Measurements from ENCODE around the gene NMT1. TPM values are rescaled to one million over a fixed set of nuclear protein-coding genes. Genes with fewer than 3 reads are reported as not detected.
A peak's percentile ranks its signal among the peaks of the same experiment; 100 is the strongest.

Gene NMT1
- total RNA-seq (10 to 100 TPM; 61.1 to 62.2 TPM), total RNA-seq (56.9 to 285 (median 140) reads per million in 172 experiments)
- 56.5 TPM for polyA plus RNA-seq (2013, experiment 1 of 2)
- polyA plus RNA-seq (2013, experiment 2 of 2): 49.2 TPM

- POLR2A ChIA-PET: interaction anchor here (0.9 to 2.8 kb wide), 20 partner anchors 9 to 371 kb away, joined by 3 to 87 read pairs (median 5); partner anchors contain the start of genes ACBD4, CCDC43, DCAKD and EFTUD2
- H3K4me1 Mint-ChIP-seq (ENCODE audit: low read depth): peaks cover 55% of the 10 kb centered on the region
- Histone ChIP-seq H3K27me3 (ENCODE audit: control insufficient read depth in 1 of 2, insufficient read depth in 2 of 2, low read length in 2 of 2) (no peaks in the 10 kb centered on the region), H3K36me3 (ENCODE audit: insufficient read depth, low read length) (peaks cover 9% of the 10 kb centered on the region), H3K4me1 (ENCODE audit: insufficient read depth, low read length) (peaks cover 50% of the 10 kb centered on the region), H3K27ac (ENCODE audit: low read depth in 1 of 2, low read length in 2 of 2) (peak within 1 kb of the TSS; percentile 80 to 87), H3K9me3 (ENCODE audit: control insufficient read depth in 1 of 2, insufficient read depth in 1 of 2, low read length in 2 of 2) (no peaks in the 10 kb centered on the region), H3K4me3 (ENCODE audit: low read length) (peak within 1 kb of the TSS; percentile 72)
- CTCF ChIA-PET: interaction anchor here (1.0 to 1.3 kb wide), 3 partner anchors 10 to 74 kb away, joined by 5 to 6 read pairs (median 5); partner anchors contain the start of gene ACBD4
- TF ChIP-seq CTCF (IDR thresholded peaks at IDR 0.05): no peak
- H3K9me3 Mint-ChIP-seq: no peaks in the 10 kb centered on the region
- H3K4me3 Mint-ChIP-seq: peak within 1 kb of the TSS; percentile 100
- ATAC-seq (ENCODE audit: poor library complexity) (peak; percentile 89), DNase-seq (peak; percentile 87 to 99 (median 92))
- H3K27me3 Mint-ChIP-seq: no peaks in the 10 kb centered on the region
- intact Hi-C loops (cut with DNase I, micrococcal nuclease): loop anchor here (1.0 to 5.0 kb wide), 6 partner anchors 9 to 256 kb away; partner anchors contain the start of genes DCAKD (in 1 of the 2), EFTUD2 (in 1 of the 2), HEXIM1 (in 1 of the 2) and HEXIM2 (in 1 of the 2)
- H3K27ac Mint-ChIP-seq: peak within 1 kb of the TSS; percentile 92
- peaks cover 9% of the 10 kb centered on the region for H3K36me3 Mint-ChIP-seq (ENCODE audit: low read depth)
Observed at GRCh38 chr17:45060797-45061605, at the start of gene NMT1. Gene NMT1, plus strand, starts transcription at chr17:45061317. Its CDS starts 13 bp downstream, at chr17:45061330.

- Histone ChIP-seq H3K27me3 (ENCODE audit: control insufficient read depth in 1 of 2, insufficient read depth in 2 of 2, low read length in 2 of 2) (peaks cover 0 to 7% of the 10 kb centered on the region in 2 experiments), H3K36me3 (ENCODE audit: insufficient read depth, low read length) (no peaks in the 10 kb centered on the region), H3K4me3 (ENCODE audit: low read length) (no peak overlapping the region), H3K4me1 (ENCODE audit: insufficient read depth, low read length) (no peaks in the 10 kb centered on the region), H3K27ac (ENCODE audit: low read depth in 1 of 2, low read length in 2 of 2) (no peak overlapping the region), H3K9me3 (ENCODE audit: control insufficient read depth in 1 of 2, insufficient read depth in 1 of 2, low read length in 2 of 2) (no peaks in the 10 kb centered on the region)
- intact Hi-C loops (cut with DNase I, micrococcal nuclease): no loop called here
- ATAC-seq (ENCODE audit: poor library complexity) (no peak), DNase-seq (no peak)
- no peaks in the 10 kb centered on the region for H3K9me3 Mint-ChIP-seq
- H3K4me3 Mint-ChIP-seq: no peak overlapping the region
- H3K27ac Mint-ChIP-seq: no peak overlapping the region
- no peak for TF ChIP-seq CTCF (IDR thresholded peaks at IDR 0.05)
- no peaks in the 10 kb centered on the region for H3K4me1 Mint-ChIP-seq (ENCODE audit: low read depth)
- no peaks in the 10 kb centered on the region for H3K36me3 Mint-ChIP-seq (ENCODE audit: low read depth)
- H3K27me3 Mint-ChIP-seq: peaks cover 44% of the 10 kb centered on the region
- ChIA-PET CTCF (no interaction called here), POLR2A (no interaction called here)
Observed at GRCh38 chr17:45011767-45012166, 49.4 kb upstream of the NMT1 start.

GRCh38 chr17:45013021-45013997, 47.8 kb upstream of the NMT1 start:
- TF ChIP-seq CTCF (IDR thresholded peaks at IDR 0.05): no peak
- no peak overlapping the region for H3K27ac ChIP-seq (ENCODE audit: low read depth in 1 of 2, low read length in 2 of 2)
- no peak overlapping the region for H3K4me3 ChIP-seq (ENCODE audit: low read length)
- H3K4me3 Mint-ChIP-seq: no peak overlapping the region
- H3K9me3 ChIP-seq (ENCODE audit: control insufficient read depth in 1 of 2, insufficient read depth in 1 of 2, low read length in 2 of 2): no peaks in the 10 kb centered on the region
- ChIA-PET POLR2A (no interaction called here), CTCF (no interaction called here)
- intact Hi-C loops (cut with DNase I, micrococcal nuclease): no loop called here
- peaks cover 8% of the 10 kb centered on the region in 2 experiments for H3K27me3 ChIP-seq (ENCODE audit: control insufficient read depth in 1 of 2, insufficient read depth in 2 of 2, low read length in 2 of 2)
- no peaks in the 10 kb centered on the region for H3K36me3 Mint-ChIP-seq (ENCODE audit: low read depth)
- no peaks in the 10 kb centered on the region for H3K4me1 Mint-ChIP-seq (ENCODE audit: low read depth)
- no peak overlapping the region for H3K27ac Mint-ChIP-seq
- H3K36me3 ChIP-seq (ENCODE audit: insufficient read depth, low read length): no peaks in the 10 kb centered on the region
- ATAC-seq (ENCODE audit: poor library complexity) (no peak), DNase-seq (no peak)
- H3K27me3 Mint-ChIP-seq: peaks cover 39% of the 10 kb centered on the region
- H3K9me3 Mint-ChIP-seq: no peaks in the 10 kb centered on the region
- peaks cover 3% of the 10 kb centered on the region for H3K4me1 ChIP-seq (ENCODE audit: insufficient read depth, low read length)
